Activated CD4-positive, alpha-beta memory T cell treated with anti-CD3 and anti-CD28 coated beads, Interleukin-2, amount 10 ng/mL, durations not matched to agents 7 days and 5 days (primary cell): ENCODE measurements around the gene OTOG. TPM values are rescaled to one million over a fixed set of nuclear protein-coding genes. Genes with fewer than 3 reads are reported as not detected.

Source experiments
- CTCF ChIA-PET: fragments of 350-600 bp; sonication (Branson Sonifier 250); formaldehyde crosslinking; loops from one replicate; lab custom pipeline; 2021; ENCODE audit warnings: antibody characterized with exemption, inconsistent platforms; lab: Charles Lee
- POLR2A ChIA-PET: fragments of 350-600 bp; sonication (Branson Sonifier 250); formaldehyde crosslinking; loops from one replicate; lab custom pipeline; 2021; ENCODE audit warnings: antibody characterized with exemption; lab: Charles Lee
- DNase-seq: peaks from one replicate; pipeline ENCODE4 v3.0.0-alpha.2; 2020
- H3K27ac Mint-ChIP-seq: one replicate; pipeline ENCODE4 v1.8.0; 2021; ENCODE audit warnings: mild to moderate bottlenecking, mixed read lengths
- H3K27me3 Mint-ChIP-seq: one replicate; pipeline ENCODE4 v1.8.0; 2021; ENCODE audit warnings: mixed read lengths
- H3K36me3 Mint-ChIP-seq: one replicate; pipeline ENCODE4 v1.8.0; 2021; ENCODE audit warnings: low read depth, mixed read lengths
- H3K4me1 Mint-ChIP-seq: one replicate; pipeline ENCODE4 v1.8.0; 2021; ENCODE audit warnings: mixed read lengths
- H3K4me3 Mint-ChIP-seq: one replicate; pipeline ENCODE4 v1.8.0; 2021; ENCODE audit warnings: mild to moderate bottlenecking, mixed read lengths
- H3K9me3 Mint-ChIP-seq: one replicate; pipeline ENCODE4 v1.8.0; 2021; ENCODE audit warnings: mixed read lengths
- total RNA-seq, 2 experiments: library from RNA; stranded (reverse); gene quantifications; one replicate each; pipeline ENCODE4 v1.2.3, GENCODE V29; 2021

OTOG gene
- total RNA-seq, 2 experiments from 2014 or later, result not detected

DNA sequence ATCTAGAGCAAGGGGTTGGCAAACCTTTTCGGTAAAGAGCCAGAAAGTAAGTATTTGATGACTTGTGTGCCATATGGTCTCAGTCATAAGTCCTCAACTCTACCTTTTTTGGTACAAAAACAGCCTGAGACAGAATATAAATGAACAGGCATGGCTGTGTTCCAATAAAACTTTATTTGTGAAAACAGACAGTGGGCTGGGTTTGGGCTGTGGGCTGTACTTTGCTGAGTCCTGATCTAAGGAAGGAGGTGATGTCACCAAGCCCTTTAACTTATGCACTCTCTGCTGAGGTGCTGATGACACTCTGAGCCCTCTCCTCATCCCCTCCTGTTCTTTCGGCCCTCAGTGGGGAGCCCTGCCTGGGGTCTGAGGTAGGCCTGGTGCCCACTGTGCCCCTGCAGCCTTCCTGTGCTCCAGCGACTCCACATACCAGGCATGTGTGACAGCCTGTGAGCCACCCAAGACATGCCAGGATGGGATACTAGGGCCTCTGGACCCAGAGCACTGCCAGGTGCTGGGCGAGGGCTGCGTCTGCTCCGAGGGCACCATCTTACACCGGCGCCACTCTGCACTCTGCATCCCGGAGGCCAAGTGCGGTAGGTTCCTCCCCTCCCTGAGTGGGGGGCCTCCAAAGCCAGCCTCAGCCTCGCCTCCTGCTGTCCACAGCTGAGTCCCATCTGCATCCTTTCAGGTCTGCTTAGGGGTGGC lies 86.4 kb downstream of the OTOG start:
- Mint-ChIP-seq H3K9me3 (no peaks in the 10 kb centered on the region), H3K4me1 (no peaks in the 10 kb centered on the region), H3K36me3 (no peaks in the 10 kb centered on the region), H3K27ac (no peak overlapping the region), H3K4me3 (no peak overlapping the region), H3K27me3 (peaks cover 10% of the 10 kb centered on the region)
- DNase-seq, result no peak
- POLR2A ChIA-PET, result no interaction called here
- CTCF ChIA-PET, result no interaction called here

DNA sequence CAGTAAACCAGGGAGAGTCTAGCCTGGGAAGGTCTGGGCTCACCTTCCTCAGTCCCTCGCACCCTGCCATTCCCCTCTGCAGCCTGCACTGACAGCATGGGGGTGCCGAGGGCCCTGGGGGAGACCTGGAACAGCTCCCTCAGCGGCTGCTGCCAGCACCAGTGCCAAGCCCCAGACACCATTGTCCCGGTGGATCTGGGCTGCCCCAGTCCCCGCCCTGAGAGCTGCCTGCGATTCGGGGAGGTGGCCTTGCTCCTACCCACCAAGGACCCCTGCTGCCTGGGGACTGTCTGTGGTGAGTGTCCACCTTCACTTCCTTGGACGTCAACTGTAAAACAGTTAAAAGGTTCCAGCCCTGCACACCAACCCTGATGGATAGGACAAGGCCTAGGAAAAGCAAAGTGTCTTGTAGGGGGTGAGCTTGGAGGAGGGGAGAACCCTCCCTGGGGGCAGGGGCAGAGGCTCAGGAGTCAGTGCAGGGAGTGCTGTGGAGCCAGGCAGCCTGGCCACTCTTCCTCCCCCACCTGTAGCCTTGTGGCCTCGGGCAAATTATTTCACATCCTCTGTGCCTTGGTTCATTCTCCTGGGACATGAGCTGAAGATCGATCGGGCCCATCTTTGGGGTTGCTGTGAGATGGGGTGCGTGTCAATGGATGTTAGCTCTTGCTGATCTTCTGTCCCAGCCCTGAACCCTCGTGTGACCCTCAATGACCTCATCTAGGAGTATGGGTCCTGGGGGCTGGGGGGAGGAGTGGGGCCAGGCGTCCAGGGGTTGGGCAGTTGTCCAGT lies 87.1 kb downstream of the OTOG start:
- DNase-seq, result no peak
- H3K4me3 Mint-ChIP-seq, result no peak overlapping the region
- H3K27me3 Mint-ChIP-seq, result peaks cover 3% of the 10 kb centered on the region
- H3K36me3 Mint-ChIP-seq, result no peaks in the 10 kb centered on the region
- CTCF ChIA-PET, result no interaction called here
- no peak overlapping the region for H3K27ac Mint-ChIP-seq
- POLR2A ChIA-PET, result no interaction called here
- no peaks in the 10 kb centered on the region for H3K4me1 Mint-ChIP-seq
- no peaks in the 10 kb centered on the region for H3K9me3 Mint-ChIP-seq

DNA sequence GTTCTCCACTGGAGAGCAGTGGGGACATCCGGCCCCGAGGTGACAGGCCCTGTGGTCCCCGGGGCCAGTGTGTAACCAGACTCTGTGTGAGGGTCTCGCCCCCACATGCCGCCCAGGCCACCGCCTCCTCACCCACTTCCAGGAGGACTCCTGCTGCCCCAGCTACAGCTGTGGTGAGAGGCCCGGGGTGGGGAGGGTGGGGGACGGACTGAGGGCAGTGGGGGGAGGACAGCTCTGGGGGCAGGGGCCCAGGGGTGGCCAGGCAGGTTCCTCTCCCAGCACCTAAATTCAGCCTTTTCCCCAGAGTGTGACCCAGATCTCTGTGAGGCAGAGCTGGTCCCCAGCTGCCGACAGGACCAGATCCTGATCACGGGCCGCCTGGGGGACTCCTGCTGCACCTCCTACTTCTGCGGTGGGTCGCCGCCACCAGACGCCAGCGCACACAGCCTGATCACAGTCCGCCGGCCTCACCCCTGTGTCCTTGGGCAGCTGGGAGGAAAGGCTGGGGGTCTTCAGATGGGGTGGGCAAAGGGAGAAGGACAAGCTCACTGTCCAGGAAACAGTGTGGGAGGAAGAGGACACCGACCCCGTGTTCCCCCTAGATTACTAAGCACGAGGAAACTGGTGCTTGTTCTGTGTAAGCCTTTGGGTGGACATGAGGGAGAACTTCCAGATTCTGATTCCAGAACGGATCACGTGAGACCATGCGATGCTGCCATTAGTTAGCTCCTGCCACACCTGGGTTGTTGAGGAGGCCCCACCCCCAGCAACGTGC lies 87.9 kb downstream of the OTOG start:
- Mint-ChIP-seq H3K4me3 (no peak overlapping the region), H3K9me3 (no peaks in the 10 kb centered on the region), H3K36me3 (no peaks in the 10 kb centered on the region), H3K27me3 (peaks cover under 1% of the 10 kb centered on the region), H3K4me1 (no peaks in the 10 kb centered on the region), H3K27ac (no peak overlapping the region)
- ChIA-PET POLR2A (no interaction called here), CTCF (no interaction called here)
- no peak for DNase-seq

DNA sequence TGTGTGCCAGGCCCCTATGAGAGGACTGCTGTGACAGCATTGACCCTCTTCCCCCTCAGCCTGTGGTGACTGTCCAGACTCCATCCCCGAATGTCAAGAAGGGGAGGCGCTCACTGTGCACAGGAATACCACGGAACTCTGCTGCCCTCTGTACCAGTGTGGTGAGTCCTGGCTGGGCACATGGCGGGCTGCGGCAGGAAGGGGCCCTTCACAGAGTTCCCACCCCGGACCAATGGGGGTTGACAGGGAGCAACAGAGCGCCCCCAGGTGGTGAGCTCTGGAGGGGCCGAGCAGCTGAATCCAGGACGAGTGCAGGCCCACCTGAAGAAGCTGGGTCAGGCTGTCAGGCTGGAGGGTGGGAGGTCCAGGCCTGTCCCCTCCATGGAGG lies 88.5 kb downstream of the OTOG start:
- ChIA-PET CTCF (no interaction called here), POLR2A (no interaction called here)
- Mint-ChIP-seq H3K27me3 (no peaks in the 10 kb centered on the region), H3K27ac (no peak overlapping the region), H3K4me3 (no peak overlapping the region), H3K4me1 (no peaks in the 10 kb centered on the region), H3K36me3 (no peaks in the 10 kb centered on the region), H3K9me3 (no peaks in the 10 kb centered on the region)
- DNase-seq, result no peak

- Mint-ChIP-seq H3K27me3 (no peaks in the 10 kb centered on the region), H3K4me3 (no peak overlapping the region), H3K36me3 (no peaks in the 10 kb centered on the region), H3K27ac (no peak overlapping the region), H3K4me1 (no peaks in the 10 kb centered on the region), H3K9me3 (no peaks in the 10 kb centered on the region)
- ChIA-PET POLR2A (no interaction called here), CTCF (no interaction called here)
- no peak for DNase-seq
These were observed 89.7 kb downstream of the OTOG start for GRCh38 chr11:17636721-17637120.

DNA sequence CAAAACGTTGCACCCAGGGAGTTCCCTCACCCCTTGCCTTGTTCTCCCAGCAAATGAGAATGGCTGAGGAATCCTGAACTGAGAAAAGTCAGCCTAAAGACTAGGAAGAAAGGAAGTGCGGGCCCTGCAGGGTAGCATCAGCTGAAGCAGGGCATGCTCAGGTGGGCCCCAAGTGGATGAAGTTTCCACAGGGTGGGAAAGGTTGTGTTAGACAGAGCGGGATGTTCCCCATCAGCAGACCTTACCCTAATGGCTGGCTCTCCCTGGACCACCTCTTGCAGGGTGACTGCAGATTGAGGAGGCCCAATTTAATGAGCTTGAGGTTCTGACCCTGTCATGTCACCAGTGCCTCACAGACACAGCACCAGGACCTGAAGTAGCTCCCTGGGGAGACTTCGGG lies 90.8 kb downstream of the OTOG start:
- ChIA-PET POLR2A (no interaction called here), CTCF (no interaction called here)
- H3K27me3 Mint-ChIP-seq, result no peaks in the 10 kb centered on the region
- no peaks in the 10 kb centered on the region for H3K36me3 Mint-ChIP-seq
- DNase-seq, result no peak
- H3K27ac Mint-ChIP-seq, result no peak overlapping the region
- H3K4me3 Mint-ChIP-seq, result no peak overlapping the region
- no peaks in the 10 kb centered on the region for H3K9me3 Mint-ChIP-seq
- H3K4me1 Mint-ChIP-seq, result no peaks in the 10 kb centered on the region

DNA sequence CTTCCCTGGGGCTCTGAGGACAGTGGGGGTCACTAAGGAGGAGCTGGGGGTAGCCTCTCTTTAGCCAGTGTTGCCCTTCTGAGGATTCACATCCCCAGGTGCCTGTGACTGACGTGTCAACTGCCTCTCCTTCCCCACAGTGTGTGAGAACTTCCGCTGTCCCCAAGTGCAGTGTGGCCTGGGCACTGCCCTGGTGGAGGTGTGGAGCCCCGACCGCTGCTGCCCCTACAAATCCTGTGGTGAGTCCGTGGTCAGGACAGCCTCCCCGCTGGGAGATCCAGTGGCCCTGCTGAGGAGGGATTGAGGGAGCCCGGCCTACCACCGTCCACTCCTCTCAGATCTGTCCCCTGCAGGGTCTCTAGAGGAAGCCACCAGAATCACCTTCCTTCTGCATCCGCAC lies 91.3 kb downstream of the OTOG start:
- ChIA-PET POLR2A (no interaction called here), CTCF (no interaction called here)
- Mint-ChIP-seq H3K36me3 (no peaks in the 10 kb centered on the region), H3K27me3 (no peaks in the 10 kb centered on the region), H3K4me1 (no peaks in the 10 kb centered on the region), H3K27ac (no peak overlapping the region), H3K9me3 (no peaks in the 10 kb centered on the region), H3K4me3 (no peak overlapping the region)
- DNase-seq, result no peak

GRCh38 chr11:17639091-17639490 lies 92.0 kb downstream of the OTOG start:
- Mint-ChIP-seq H3K36me3 (no peaks in the 10 kb centered on the region), H3K27me3 (no peaks in the 10 kb centered on the region), H3K27ac (no peak overlapping the region), H3K4me1 (no peaks in the 10 kb centered on the region), H3K9me3 (no peaks in the 10 kb centered on the region), H3K4me3 (no peak overlapping the region)
- DNase-seq, result no peak
- ChIA-PET POLR2A (no interaction called here), CTCF (no interaction called here)

DNA sequence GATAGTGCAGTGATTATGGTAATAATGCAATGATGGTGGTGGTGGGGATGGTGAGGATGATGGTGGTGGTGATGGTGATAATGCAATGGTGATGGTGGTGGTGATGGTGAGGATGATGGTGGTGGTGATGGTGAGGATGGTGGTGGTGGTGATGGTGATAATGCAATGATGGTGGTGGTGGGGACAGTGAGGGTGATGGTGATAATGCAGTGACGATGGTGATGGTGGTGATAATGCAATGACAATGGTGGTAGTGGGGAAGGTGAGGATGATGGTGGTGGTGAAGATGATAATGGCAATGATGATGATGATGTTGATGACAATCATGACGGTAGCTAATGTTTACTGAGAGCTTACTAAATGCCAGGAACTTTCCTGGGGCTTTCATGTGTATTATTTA lies 92.7 kb downstream of the OTOG start:
- Mint-ChIP-seq H3K9me3 (no peaks in the 10 kb centered on the region), H3K27ac (no peak overlapping the region), H3K27me3 (no peaks in the 10 kb centered on the region), H3K4me3 (no peak overlapping the region), H3K36me3 (no peaks in the 10 kb centered on the region), H3K4me1 (no peaks in the 10 kb centered on the region)
- CTCF ChIA-PET, result no interaction called here
- POLR2A ChIA-PET, result no interaction called here
- no peak for DNase-seq

DNA sequence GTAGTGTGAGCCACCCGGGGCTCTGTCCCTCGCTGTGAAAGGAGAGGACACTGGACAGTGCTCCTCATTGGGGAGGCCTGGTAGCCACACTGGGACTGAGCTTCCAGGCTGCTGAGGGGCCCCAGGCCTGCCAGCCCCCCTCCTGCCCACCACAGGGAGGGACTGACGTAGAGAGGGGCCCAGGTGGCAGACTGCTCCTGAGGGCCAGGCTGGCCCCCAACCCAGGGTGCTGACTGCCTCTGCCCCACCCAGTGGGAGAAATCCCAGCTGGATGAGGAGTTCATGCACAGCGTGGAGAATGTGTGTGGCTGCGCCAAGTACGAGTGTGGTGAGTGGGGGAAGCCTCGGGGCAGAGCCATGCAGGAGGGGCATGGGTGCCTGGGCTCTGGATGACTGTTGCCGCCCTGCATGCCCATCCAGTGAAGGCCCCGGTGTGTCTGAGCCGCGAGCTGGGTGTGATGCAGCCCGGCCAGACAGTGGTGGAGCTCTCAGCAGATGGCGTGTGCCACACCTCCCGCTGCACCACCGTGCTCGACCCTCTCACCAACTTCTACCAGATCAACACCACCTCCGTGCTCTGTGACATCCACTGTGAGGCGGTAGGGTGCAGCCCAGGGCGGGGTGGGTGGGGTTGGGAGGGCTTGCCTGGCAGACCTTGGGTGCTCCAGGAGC lies 93.6 kb downstream of the OTOG start:
- H3K36me3 Mint-ChIP-seq, result no peaks in the 10 kb centered on the region
- DNase-seq, result no peak
- ChIA-PET CTCF (no interaction called here), POLR2A (no interaction called here)
- H3K4me1 Mint-ChIP-seq, result no peaks in the 10 kb centered on the region
- no peak overlapping the region for H3K27ac Mint-ChIP-seq
- H3K9me3 Mint-ChIP-seq, result no peaks in the 10 kb centered on the region
- no peaks in the 10 kb centered on the region for H3K27me3 Mint-ChIP-seq
- no peak overlapping the region for H3K4me3 Mint-ChIP-seq

DNA sequence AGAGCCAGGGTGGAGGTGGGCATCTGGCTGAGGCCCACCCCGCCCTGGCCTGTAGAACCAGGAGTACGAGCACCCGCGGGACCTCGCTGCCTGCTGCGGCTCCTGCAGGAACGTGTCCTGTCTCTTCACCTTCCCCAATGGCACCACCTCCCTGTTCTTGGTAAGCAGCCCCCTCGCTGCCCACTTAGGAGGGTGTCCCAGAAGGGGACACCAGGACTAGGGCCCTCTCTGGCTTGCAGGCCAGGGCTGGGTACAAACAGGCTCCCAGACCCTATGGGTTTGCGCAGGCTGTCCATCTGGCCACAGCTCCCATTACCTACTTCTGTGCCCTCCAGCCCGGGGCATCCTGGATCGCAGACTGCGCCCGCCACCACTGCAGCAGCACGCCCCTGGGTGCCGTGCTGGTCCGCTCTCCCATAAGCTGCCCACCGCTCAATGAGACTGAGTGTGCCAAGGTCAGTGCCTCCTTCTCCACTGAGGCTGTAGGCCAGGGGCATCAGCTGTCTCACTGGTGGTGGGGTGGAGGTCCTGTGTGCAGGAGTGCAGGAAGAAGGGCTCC lies 94.8 kb downstream of the OTOG start:
- DNase-seq, result no peak
- Mint-ChIP-seq H3K9me3 (no peaks in the 10 kb centered on the region), H3K27me3 (no peaks in the 10 kb centered on the region), H3K4me3 (no peak overlapping the region), H3K36me3 (no peaks in the 10 kb centered on the region), H3K4me1 (no peaks in the 10 kb centered on the region), H3K27ac (no peak overlapping the region)
- POLR2A ChIA-PET, result no interaction called here
- CTCF ChIA-PET, result no interaction called here

- no peaks in the 10 kb centered on the region for H3K27me3 Mint-ChIP-seq
- H3K4me3 Mint-ChIP-seq, result no peak overlapping the region
- DNase-seq, result no peak
- no peaks in the 10 kb centered on the region for H3K9me3 Mint-ChIP-seq
- H3K4me1 Mint-ChIP-seq, result no peaks in the 10 kb centered on the region
- H3K27ac Mint-ChIP-seq, result no peak overlapping the region
- ChIA-PET CTCF (no interaction called here), POLR2A (no interaction called here)
- H3K36me3 Mint-ChIP-seq, result no peaks in the 10 kb centered on the region
These were observed 95.3 kb downstream of the OTOG start for GRCh38 chr11:17642370-17642769.

GRCh38 chr11:17642980-17643379 lies 95.9 kb downstream of the OTOG start:
- no peak overlapping the region for H3K27ac Mint-ChIP-seq
- CTCF ChIA-PET, result no interaction called here
- no peaks in the 10 kb centered on the region for H3K4me1 Mint-ChIP-seq
- no peaks in the 10 kb centered on the region for H3K9me3 Mint-ChIP-seq
- no peaks in the 10 kb centered on the region for H3K36me3 Mint-ChIP-seq
- H3K27me3 Mint-ChIP-seq, result peaks cover 2% of the 10 kb centered on the region
- no peak overlapping the region for H3K4me3 Mint-ChIP-seq
- POLR2A ChIA-PET, result no interaction called here
- no peak for DNase-seq
